GM12873 (cell line): ENCODE data around the gene LPCAT1.

Experiments
- CTCF ChIP-seq: IDR thresholded peaks from 2 replicates; pipeline ENCODE4 v1.5.1; 2012; ENCODE audit warnings: low read depth, mild to moderate bottlenecking, moderate library complexity, low read length, control low read depth; ENCODE audit not compliant: insufficient read depth; ENCODE audit errors: missing control alignments

LPCAT1 gene

DNA sequence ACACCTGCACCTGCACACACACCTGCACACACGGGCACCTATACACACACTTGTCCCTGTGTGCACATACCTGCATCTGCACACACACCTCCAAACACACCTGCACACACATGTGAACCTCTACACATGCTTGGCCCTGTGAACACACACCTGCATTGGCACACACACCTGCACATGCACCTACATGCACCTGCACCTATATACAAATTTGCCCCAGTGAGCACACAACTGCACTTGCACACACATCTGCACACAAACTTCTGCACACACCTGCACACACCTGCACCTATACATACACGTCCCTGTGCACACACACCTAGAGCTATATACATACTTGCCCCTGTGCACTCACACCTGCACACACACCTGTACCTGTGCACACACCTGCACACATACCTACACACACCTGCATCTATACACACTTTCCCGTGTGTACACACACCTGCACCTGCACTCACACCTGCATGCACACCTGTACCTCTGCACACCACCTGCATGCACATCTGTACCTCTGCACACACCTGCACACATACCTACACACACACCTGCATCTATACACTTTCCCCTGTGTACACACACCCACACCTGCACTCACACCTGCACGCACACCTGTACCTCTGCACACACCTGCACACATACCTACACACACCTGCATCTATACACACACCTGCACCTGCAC is 21.5 kb upstream of the LPCAT1 start:
- no peak for TF ChIP-seq CTCF

GRCh38 chr5:1544294-1544961 is 20.7 kb upstream of the LPCAT1 start:
- no peak for TF ChIP-seq CTCF

DNA sequence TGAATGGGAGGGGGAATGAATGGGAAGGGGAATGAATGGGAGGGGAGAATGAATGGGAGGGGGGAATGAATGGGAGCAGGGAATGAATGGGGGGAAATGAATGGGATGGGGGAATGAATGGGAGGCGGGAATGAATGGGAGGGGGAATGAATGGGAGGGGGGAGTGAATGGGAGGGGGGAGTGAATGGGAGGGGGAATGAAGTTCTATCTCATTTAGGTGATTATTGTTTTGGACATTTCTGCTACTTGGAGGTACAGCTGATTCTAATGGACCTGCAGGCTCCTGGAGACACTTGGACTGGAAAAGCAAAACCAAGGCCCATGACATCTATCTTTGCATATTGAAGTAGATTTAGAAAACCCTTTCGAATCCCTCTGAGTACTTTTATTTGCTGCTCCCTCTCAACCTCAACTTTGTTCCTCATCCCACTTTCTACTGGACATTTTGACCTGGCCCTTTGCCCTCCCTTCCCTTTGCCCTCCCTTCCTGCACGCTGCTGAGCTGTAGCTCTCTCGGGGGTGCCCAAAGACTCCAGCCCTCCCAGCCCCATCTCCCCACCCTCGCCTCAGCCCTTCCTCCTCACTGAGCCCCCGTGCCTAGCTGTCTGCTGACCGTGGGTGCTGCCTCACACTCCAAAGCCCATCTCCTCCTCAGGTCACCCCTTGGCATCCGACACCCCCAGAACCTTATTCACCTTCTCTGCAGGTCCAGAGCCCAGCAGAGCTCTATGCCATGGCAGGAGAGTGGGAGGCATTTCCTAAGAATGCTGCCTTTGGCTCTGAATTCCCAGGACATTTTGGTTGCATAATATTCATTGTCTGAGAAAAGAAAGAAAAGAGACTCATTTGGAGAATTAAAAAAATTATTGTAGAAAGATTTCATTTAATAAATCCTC is 19.9 kb upstream of the LPCAT1 start:
- no peak for TF ChIP-seq CTCF

DNA sequence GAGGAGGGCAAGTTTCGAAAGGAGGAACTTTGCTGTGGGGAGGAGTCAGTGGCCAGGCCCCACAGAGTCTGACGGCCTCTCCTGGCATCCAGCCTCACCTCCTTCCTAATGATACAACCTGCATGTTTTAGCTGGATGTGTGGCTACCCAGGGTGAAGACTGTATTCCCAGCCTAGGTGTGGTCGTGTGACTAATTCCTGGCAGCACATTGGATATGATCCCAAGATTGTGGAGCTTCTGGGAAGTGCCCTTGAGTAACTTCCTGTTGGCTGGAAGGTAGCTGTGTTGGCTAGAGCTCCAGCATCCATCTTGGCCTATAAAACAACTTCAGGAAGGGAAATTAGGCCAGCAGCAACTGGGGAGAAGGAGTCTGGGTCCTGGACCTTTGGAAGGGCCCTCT is 19.0 kb upstream of the LPCAT1 start:
- no peak for TF ChIP-seq CTCF

DNA sequence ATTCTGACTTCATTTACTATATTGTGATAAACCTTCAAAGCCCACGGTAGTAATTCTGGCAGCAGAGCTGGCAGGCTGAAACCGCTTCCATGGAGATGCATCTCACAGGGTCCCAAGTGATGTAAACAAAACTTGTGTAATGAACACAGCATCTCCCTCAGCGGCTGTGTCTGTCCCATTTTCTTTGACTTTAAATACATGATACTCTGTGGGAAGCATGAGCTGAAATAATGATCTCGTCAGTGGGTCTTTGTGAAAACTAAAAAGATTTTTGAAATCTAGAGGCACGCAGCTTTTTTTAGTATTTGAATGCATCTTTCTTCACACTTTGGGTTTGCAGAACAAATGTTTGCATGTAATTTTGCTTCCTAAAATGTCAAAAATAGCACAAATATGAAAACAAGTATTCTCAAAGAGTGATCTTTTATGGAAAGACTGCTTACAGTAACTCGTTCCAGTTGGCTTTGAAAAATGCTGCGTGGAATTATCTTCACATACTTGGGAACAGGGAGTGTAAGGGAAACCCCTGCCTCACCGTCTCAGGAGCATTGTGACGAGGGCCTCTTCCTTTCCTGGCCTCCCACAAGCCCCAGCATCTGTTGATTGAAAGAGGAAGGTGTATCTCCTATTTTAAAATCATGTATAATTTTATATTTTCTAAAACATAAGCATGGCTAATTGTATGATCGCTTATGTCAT is 18.1 kb upstream of the LPCAT1 start:
- TF ChIP-seq CTCF, result no peak

DNA sequence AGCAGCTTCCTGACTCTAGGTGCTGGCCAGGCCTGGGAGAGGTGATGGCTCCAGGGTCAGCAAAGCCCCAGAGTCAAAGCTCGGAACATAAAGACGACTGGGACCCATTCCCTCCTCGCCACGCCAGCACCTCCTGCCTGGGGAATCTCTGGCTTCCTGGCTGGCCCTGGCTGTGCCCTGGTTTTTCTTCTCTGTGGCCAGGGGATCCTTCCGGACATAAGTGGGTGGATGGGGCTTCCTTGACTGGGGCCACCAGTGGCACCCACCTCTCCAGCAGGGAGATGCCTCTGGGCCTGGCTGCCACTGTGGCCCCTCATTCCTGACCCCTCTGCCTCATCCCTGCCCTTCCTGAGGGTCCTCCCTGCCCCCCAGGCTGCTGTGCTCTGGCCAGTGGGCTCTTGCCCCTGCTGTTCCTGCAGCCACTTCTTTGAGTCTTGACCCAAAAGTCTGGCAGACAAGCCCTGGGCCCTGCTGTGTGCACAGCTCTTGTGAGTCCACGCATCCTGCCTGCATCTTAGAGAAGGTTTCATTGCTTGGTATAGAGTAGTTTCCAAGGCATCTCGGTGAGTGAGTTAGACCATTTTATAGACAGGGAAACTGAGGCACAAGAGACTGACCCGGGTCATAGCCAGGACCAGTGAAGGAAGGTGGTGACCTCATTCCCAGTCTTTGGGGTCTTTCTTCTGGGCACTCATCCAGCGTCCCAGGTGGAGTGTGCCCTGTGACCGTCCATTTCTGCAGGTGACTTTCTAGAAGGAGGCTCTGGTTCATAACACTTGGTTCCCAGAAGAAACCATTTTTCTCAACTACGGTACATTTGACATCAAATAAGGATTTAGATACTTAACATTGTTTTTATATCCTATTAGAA is 17.3 kb upstream of the LPCAT1 start:
- TF ChIP-seq CTCF, result no peak
